OCI-LY7 (cell line): ENCODE measurements around the gene RHEBL1. TPM values are rescaled to one million over a fixed set of nuclear protein-coding genes. Genes with fewer than 3 reads are reported as not detected.

Experiments
- BruUV-seq: library from RNA; stranded (reverse); fragments of 400-500 nt; replicated peaks from 2 replicates; lab custom pipeline; 2021; lab: Mats Ljungman, UMichigan
- CTCF ChIA-PET: fragments of 300-600 bp; sonication (Branson Sonifier 250); formaldehyde crosslinking; loops from one replicate; lab custom pipeline; 2022; ENCODE audit warnings: antibody characterized with exemption; ENCODE audit not compliant: unreplicated experiment; lab: Charles Lee
- POLR2A ChIA-PET: fragments of 300-600 bp; sonication (Branson Sonifier 250); formaldehyde crosslinking; loops from one replicate; lab custom pipeline; 2022; ENCODE audit warnings: antibody characterized with exemption; lab: Charles Lee
- DNase-seq: peaks from one replicate; pipeline ENCODE4 v3.0.0-alpha.2; 2015; ENCODE audit warnings: low spot score
- H2AFZ ChIP-seq: fragments of 200-600 bp; sonication (generic), shearing (Covaris generic); 2 replicates; pipeline ENCODE4 v1.6.1; 2014; ENCODE audit warnings: mild to moderate bottlenecking, antibody characterized with exemption, low read length, moderate library complexity
- H3K27ac ChIP-seq: fragments of 200-600 bp; sonication (generic); 2 replicates; pipeline ENCODE4 v1.5.1; 2014; ENCODE audit warnings: mixed run types, low read depth, mild to moderate bottlenecking, moderate library complexity, low read length, inconsistent platforms; ENCODE audit not compliant: poor library complexity, severe bottlenecking
- H3K36me3 ChIP-seq: fragments of 200-600 bp; sonication (generic); 2 replicates; pipeline ENCODE4 v1.6.1; 2014; ENCODE audit warnings: mild to moderate bottlenecking, antibody characterized with exemption, low read length, moderate library complexity, mixed read lengths; ENCODE audit not compliant: insufficient read depth
- H3K4me1 ChIP-seq: fragments of 200-600 bp; sonication (generic); 2 replicates; pipeline ENCODE4 v1.5.1; 2014; ENCODE audit warnings: mild to moderate bottlenecking, low read length; ENCODE audit not compliant: insufficient read depth, poor library complexity, severe bottlenecking
- H3K4me2 ChIP-seq: fragments of 200-600 bp; sonication (generic); 2 replicates; pipeline ENCODE4 v1.6.1; 2014; ENCODE audit warnings: mild to moderate bottlenecking, low read length
- H3K4me3 ChIP-seq: fragments of 200-600 bp; sonication (generic); 2 replicates; pipeline ENCODE4 v1.5.1; 2014; ENCODE audit warnings: mild to moderate bottlenecking, low read depth, low read length; ENCODE audit not compliant: poor library complexity, severe bottlenecking
- H3K79me2 ChIP-seq: fragments of 200-600 bp; sonication (generic); 2 replicates; pipeline ENCODE4 v1.6.1; 2016; ENCODE audit warnings: low read depth, mild to moderate bottlenecking, low read length, moderate library complexity, mixed read lengths; ENCODE audit not compliant: insufficient read depth
- H3K9me2 ChIP-seq: fragments of 200-600 bp; sonication (generic); 2 replicates; pipeline ENCODE4 v1.6.1; 2016; ENCODE audit warnings: mild to moderate bottlenecking, low read length, mixed read lengths; ENCODE audit not compliant: insufficient read depth
- H3K9me3 ChIP-seq: fragments of 200-600 bp; sonication (generic); 2 replicates; pipeline ENCODE4 v1.6.1; 2014; ENCODE audit warnings: mild to moderate bottlenecking, mixed run types, low read length, mixed read lengths
- H4K20me1 ChIP-seq: fragments of 200-600 bp; sonication (generic); 2 replicates; pipeline ENCODE4 v1.6.1; 2014; ENCODE audit warnings: mild to moderate bottlenecking, antibody characterized with exemption, low read length, moderate library complexity, mixed read lengths; ENCODE audit not compliant: insufficient read depth
- EZH2phosphoT487 ChIP-seq: fragments of 200-600 bp; sonication (generic); IDR thresholded peaks from 2 replicates; pipeline ENCODE4 v1.6.1; 2018; ENCODE audit warnings: low read depth, borderline replicate concordance, mild to moderate bottlenecking, mixed run types, antibody characterized with exemption, low read length, moderate library complexity, mixed read lengths
- intact Hi-C: fragments of 100-400 bp; cut with micrococcal nuclease; formaldehyde crosslinking; loops from one replicate; pipeline ENCODE4 v1.10.0; 2022; ENCODE audit not compliant: unreplicated experiment
- total RNA-seq, 2 experiments: library from RNA; depleted of rRNA in 1 of 2; stranded (reverse); fragments of >200 nt in 1 of 2; shearing (Covaris generic) in 1 of 2; gene quantifications; 2 replicates each; pipeline ENCODE4 v1.2.3, GENCODE V29; 2014 to 2022
- TF ChIP-seq, protein P1 (sequence below): fragments of 200-600 bp; sonication (generic); conservative IDR thresholded peaks from 2 replicates; pipeline ENCODE4 v1.5.1; 2014; ENCODE audit warnings: mild to moderate bottlenecking, antibody characterized with exemption, low read length, moderate library complexity, mixed read lengths

Gene RHEBL1
- total RNA-seq, 2 experiments from 2014 or later, result 3.4 to 3.7 TPM

GRCh38 chr12:49084438-49084837 lies 14.7 kb upstream of the RHEBL1 start:
- no peaks in the 10 kb centered on the region for H3K79me2 ChIP-seq
- H3K9me3 ChIP-seq, result no peaks in the 10 kb centered on the region
- no peak overlapping the region for H3K4me2 ChIP-seq
- intact Hi-C loops, result no loop called here
- H3K36me3 ChIP-seq, result no peaks in the 10 kb centered on the region
- TF ChIP-seq, protein P1, sequence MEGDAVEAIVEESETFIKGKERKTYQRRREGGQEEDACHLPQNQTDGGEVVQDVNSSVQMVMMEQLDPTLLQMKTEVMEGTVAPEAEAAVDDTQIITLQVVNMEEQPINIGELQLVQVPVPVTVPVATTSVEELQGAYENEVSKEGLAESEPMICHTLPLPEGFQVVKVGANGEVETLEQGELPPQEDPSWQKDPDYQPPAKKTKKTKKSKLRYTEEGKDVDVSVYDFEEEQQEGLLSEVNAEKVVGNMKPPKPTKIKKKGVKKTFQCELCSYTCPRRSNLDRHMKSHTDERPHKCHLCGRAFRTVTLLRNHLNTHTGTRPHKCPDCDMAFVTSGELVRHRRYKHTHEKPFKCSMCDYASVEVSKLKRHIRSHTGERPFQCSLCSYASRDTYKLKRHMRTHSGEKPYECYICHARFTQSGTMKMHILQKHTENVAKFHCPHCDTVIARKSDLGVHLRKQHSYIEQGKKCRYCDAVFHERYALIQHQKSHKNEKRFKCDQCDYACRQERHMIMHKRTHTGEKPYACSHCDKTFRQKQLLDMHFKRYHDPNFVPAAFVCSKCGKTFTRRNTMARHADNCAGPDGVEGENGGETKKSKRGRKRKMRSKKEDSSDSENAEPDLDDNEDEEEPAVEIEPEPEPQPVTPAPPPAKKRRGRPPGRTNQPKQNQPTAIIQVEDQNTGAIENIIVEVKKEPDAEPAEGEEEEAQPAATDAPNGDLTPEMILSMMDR, result no peak
- no peak for TF ChIP-seq EZH2phosphoT487
- H3K4me1 ChIP-seq, result peaks cover 9% of the 10 kb centered on the region
- no peak for DNase-seq
- ChIA-PET POLR2A (interaction anchor here (0.6 to 1.7 kb wide), 3 partner anchors 14 to 47 kb away, joined by 3 to 6 read pairs (median 4); partner anchors contain the start of gene RHEBL1), CTCF (no interaction called here)
- BruUV-seq, result no TSS peak
- H3K4me3 ChIP-seq, result no peak overlapping the region
- no peaks in the 10 kb centered on the region for H3K9me2 ChIP-seq
- no peak overlapping the region for H3K27ac ChIP-seq
- H4K20me1 ChIP-seq, result no peaks in the 10 kb centered on the region
- no peak overlapping the region for H2AFZ ChIP-seq

DNA sequence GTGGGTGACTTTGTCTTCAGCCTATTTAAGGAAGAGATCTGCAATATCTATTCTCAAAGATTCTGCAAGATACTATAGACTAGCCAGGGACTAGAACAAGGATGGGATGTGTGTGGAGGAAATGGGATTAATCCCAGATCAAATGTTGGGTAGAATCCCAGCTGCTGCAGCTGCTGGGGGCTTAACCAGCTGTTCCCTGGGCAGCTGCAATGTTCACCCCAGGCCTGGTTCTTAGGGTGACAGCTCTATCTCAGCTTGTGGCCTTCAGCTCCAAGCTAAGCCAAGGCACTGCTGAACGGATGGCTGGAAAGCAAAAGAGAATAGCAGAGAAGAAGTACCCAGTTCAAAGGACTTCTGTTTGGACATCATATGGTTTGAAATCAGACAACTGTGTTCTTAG lies 10.0 kb upstream of the RHEBL1 start:
- DNase-seq, result no peak
- no TSS peak for BruUV-seq
- TF ChIP-seq, protein P1, result no peak
- TF ChIP-seq EZH2phosphoT487, result no peak
- Histone ChIP-seq H3K27ac (no peak overlapping the region), H3K79me2 (no peaks in the 10 kb centered on the region), H3K4me3 (no peak overlapping the region), H3K4me2 (no peak overlapping the region), H3K4me1 (no peaks in the 10 kb centered on the region), H2AFZ (no peak overlapping the region), H3K9me2 (no peaks in the 10 kb centered on the region), H3K9me3 (no peaks in the 10 kb centered on the region), H4K20me1 (no peaks in the 10 kb centered on the region), H3K36me3 (no peaks in the 10 kb centered on the region)
- CTCF ChIA-PET, result no interaction called here
- POLR2A ChIA-PET, result interaction anchor here (2.5 kb wide), 1 partner anchor 25 kb away, joined by 5 read pairs; no protein-coding TSS in a partner anchor
- intact Hi-C loops, result no loop called here

GRCh38 chr12:49070971-49071370 lies 1.2 kb upstream of the RHEBL1 start:
- Histone ChIP-seq H3K27ac (no peak overlapping the region), H4K20me1 (no peaks in the 10 kb centered on the region), H3K4me1 (peaks cover 10% of the 10 kb centered on the region), H3K9me3 (no peaks in the 10 kb centered on the region), H3K4me2 (no peak overlapping the region), H3K79me2 (no peaks in the 10 kb centered on the region), H2AFZ (no peak overlapping the region), H3K9me2 (no peaks in the 10 kb centered on the region), H3K4me3 (no peak overlapping the region), H3K36me3 (no peaks in the 10 kb centered on the region)
- BruUV-seq, result no TSS peak
- CTCF ChIA-PET, result no interaction called here
- POLR2A ChIA-PET, result interaction anchor here (0.7 to 1.4 kb wide), 4 partner anchors 11 to 119 kb away, joined by 3 to 6 read pairs (median 4); partner anchors contain the start of gene KMT2D
- DNase-seq, result no peak
- intact Hi-C loops, result no loop called here
- TF ChIP-seq, protein P1, result no peak
- TF ChIP-seq EZH2phosphoT487, result no peak
